K562 (cell line): ENCODE measurements around the gene ISG20L2. TPM values are rescaled to one million over a fixed set of nuclear protein-coding genes. Genes with fewer than 3 reads are reported as not detected.

ENCODE experiments used
- ATAC-seq: fragments of 200-7000 bp; cut with Tn5 transposase; 3 replicates; pipeline ENCODE4 v1.9.1; 2020; ENCODE audit warnings: moderate library complexity
- BruUV-seq: library from RNA; stranded (reverse); fragments of 400-500 nt; replicated peaks from 2 replicates; lab custom pipeline; 2021; lab: Mats Ljungman, UMichigan
- CTCF ChIA-PET: fragments of 300-600 bp; formaldehyde crosslinking; extraction: SDS; loops from one replicate; lab custom pipeline; 2021; ENCODE audit warnings: low intra/inter-chr PET ratio; lab: Yijun Ruan, JAX
- POLR2A ChIA-PET: fragments of 300-600, 350-650 bp; sonication (Branson Sonifier 250); formaldehyde crosslinking; extraction: SDS; loops from one replicate; lab custom pipeline; 2021; ENCODE audit warnings: antibody characterized with exemption, inconsistent platforms; lab: Yijun Ruan, JAX
- DNase-seq, 4 experiments: peaks; one replicate each; pipeline versions ENCODE4 v3.0.0 to v3.0.0-alpha.2; 2011 to 2018; ENCODE audit warnings: low spot score in 3 of 4, mixed read lengths in 3 of 4; ENCODE audit errors: extremely low read depth in 1 of 4
- FAIRE-seq: peaks from 2 replicates; lab custom pipeline; 2011; peaks lifted over from hg19 to GRCh38; lab: Jason Lieb, UNC
- H2AFZ ChIP-seq: 2 replicates; pipeline ENCODE4 v1.6.0; 2011; ENCODE audit warnings: low read depth, low read length, control low read depth, inconsistent platforms
- H3K27ac ChIP-seq: fragments of 200-600 bp; 3 replicates; pipeline ENCODE4 v1.8.0; 2011; ENCODE audit warnings: low read depth, mild to moderate bottlenecking, control low read depth, inconsistent platforms, low read length, moderate library complexity, mixed read lengths; ENCODE audit errors: extremely low read depth
- H3K27me3 ChIP-seq, 2 experiments: fragments of 300-600 bp in 1 of 2; 2 replicates in 1 of 2; 3 replicates in 1 of 2; pipeline versions ENCODE4 v1.6.0 to v1.8.0; 2011; ENCODE audit warnings: inconsistent platforms in 2 of 2, low read length in 2 of 2, mild to moderate bottlenecking in 1 of 2, mixed read lengths in 1 of 2, moderate library complexity in 1 of 2; ENCODE audit not compliant: control insufficient read depth in 2 of 2, insufficient read depth in 2 of 2
- H3K36me3 ChIP-seq: fragments of 300-600 bp; 3 replicates; pipeline ENCODE4 v1.8.0; 2011; ENCODE audit warnings: mild to moderate bottlenecking, low read length, inconsistent platforms; ENCODE audit not compliant: control insufficient read depth, insufficient read depth
- H3K4me1 ChIP-seq, 2 experiments: fragments of 200-600 bp in 1 of 2; replicated peaks in 1 of 2; 2 replicates in 1 of 2; 3 replicates in 1 of 2; pipeline versions ENCODE4 v1.5.1 to v1.8.0; 2011; ENCODE audit warnings: inconsistent platforms in 2 of 2, low read length in 2 of 2, mild to moderate bottlenecking in 1 of 2, mixed read lengths in 1 of 2, moderate library complexity in 1 of 2; ENCODE audit not compliant: control insufficient read depth in 2 of 2, insufficient read depth in 2 of 2
- H3K4me2 ChIP-seq: 2 replicates; pipeline ENCODE4 v1.6.1; 2011; ENCODE audit warnings: low read length, control low read depth, inconsistent platforms, mixed read lengths; ENCODE audit not compliant: insufficient read depth
- H3K4me3 ChIP-seq: fragments of 200-600 bp; sonication (generic), shearing (Covaris generic); 2 replicates; pipeline ENCODE4 v1.5.1; 2016; ENCODE audit warnings: control low read depth, inconsistent platforms
- H3K79me2 ChIP-seq: fragments of 200-600 bp; 3 replicates; pipeline ENCODE4 v1.8.0; 2011; ENCODE audit warnings: low read length, inconsistent platforms; ENCODE audit not compliant: control insufficient read depth, insufficient read depth
- H3K9ac ChIP-seq, 2 experiments: 2 replicates each; pipeline versions ENCODE4 v1.6.0 to v1.6.1; 2011; ENCODE audit warnings: low read depth in 2 of 2, low read length in 2 of 2, control low read depth in 1 of 2, inconsistent platforms in 1 of 2, mild to moderate bottlenecking in 1 of 2, mixed read lengths in 1 of 2; ENCODE audit not compliant: insufficient read depth in 1 of 2
- H3K9me1 ChIP-seq: one replicate; pipeline ENCODE4 v1.6.0; 2011; ENCODE audit warnings: inconsistent platforms, mild to moderate bottlenecking, low read length, moderate library complexity; ENCODE audit not compliant: control insufficient read depth, insufficient read depth
- H3K9me3 ChIP-seq: replicated peaks from 2 replicates; pipeline ENCODE4 v1.5.1; 2011; ENCODE audit warnings: low read depth, low read length, inconsistent platforms; ENCODE audit not compliant: control insufficient read depth, insufficient read depth
- H4K20me1 ChIP-seq: replicated peaks from 2 replicates; pipeline ENCODE4 v1.6.1; 2011; ENCODE audit warnings: low read length, inconsistent platforms, mixed read lengths; ENCODE audit not compliant: control insufficient read depth, insufficient read depth
- CTBP1 ChIP-seq: fragments of 450-650 bp; IDR thresholded peaks from 2 replicates; pipeline ENCODE4 v1.6.1; 2016; ENCODE audit warnings: borderline replicate concordance
- E2F4 ChIP-seq: sonication (generic); formaldehyde crosslinking; IDR thresholded peaks from 2 replicates; pipeline ENCODE4 v1.8.0; 2022; ENCODE audit warnings: mild to moderate bottlenecking, low read depth, missing genetic modification reagents
- ETS2 ChIP-seq: IDR thresholded peaks from 2 replicates; pipeline ENCODE4 v1.6.1; 2016; ENCODE audit warnings: borderline replicate concordance, missing genetic modification characterization, mild to moderate bottlenecking, moderate library complexity, missing compliant biosample characterization; ENCODE audit not compliant: poor library complexity, severe bottlenecking
- HCFC1 ChIP-seq: IDR thresholded peaks from 2 replicates; pipeline ENCODE4 v1.6.1; 2012; ENCODE audit warnings: low read depth, low read length, improper control_type of control experiment
- HMBOX1 ChIP-seq: sonication (generic); IDR thresholded peaks from 2 replicates; pipeline ENCODE4 v1.6.1; 2016
- HNRNPH1 ChIP-seq: fragments of 200-400 bp; formaldehyde crosslinking; optimal IDR thresholded peaks from 2 replicates; pipeline ENCODE3; 2017; ENCODE audit warnings: low read depth, mild to moderate bottlenecking, low read length, moderate library complexity
- KLF16 ChIP-seq: IDR thresholded peaks from 2 replicates; pipeline ENCODE4 v1.6.1; 2016; ENCODE audit warnings: antibody characterized with exemption
- NCOR1 ChIP-seq: fragments of 450-650 bp; IDR thresholded peaks from 2 replicates; pipeline ENCODE4 v1.6.1; 2016; ENCODE audit warnings: mild to moderate bottlenecking, moderate library complexity
- PHF8 ChIP-seq: fragments of 200-600 bp; sonication (generic); IDR thresholded peaks from 2 replicates; pipeline ENCODE4 v1.6.1; 2012; ENCODE audit warnings: mixed run types, mild to moderate bottlenecking, inconsistent platforms, low read length, moderate library complexity, borderline replicate concordance
- RBBP5 ChIP-seq: fragments of 200-600 bp; sonication (generic); IDR thresholded peaks from 2 replicates; pipeline ENCODE4 v1.6.1; 2012; ENCODE audit warnings: borderline replicate concordance, mild to moderate bottlenecking, low read length, control low read depth, inconsistent platforms; ENCODE audit not compliant: insufficient read depth, poor library complexity, severe bottlenecking
- SIX5 ChIP-seq, 2 experiments: IDR thresholded peaks; 2 replicates each; pipeline ENCODE4 v1.6.1; 2011; ENCODE audit warnings: low read length in 2 of 2, borderline replicate concordance in 1 of 2, low read depth in 1 of 2, mild to moderate bottlenecking in 1 of 2, moderate library complexity in 1 of 2; ENCODE audit not compliant: insufficient read depth in 1 of 2
- YY1 ChIP-seq, 3 experiments: IDR thresholded peaks; 2 replicates each; pipeline ENCODE4 v1.6.1; 2011; ENCODE audit warnings: low read length in 2 of 3, mild to moderate bottlenecking in 2 of 3, moderate library complexity in 2 of 3, borderline replicate concordance in 1 of 3, control low read depth in 1 of 3, low read depth in 1 of 3; ENCODE audit not compliant: insufficient read depth in 3 of 3, insufficient replicate concordance in 2 of 3, control insufficient read depth in 1 of 3, insufficient read length in 1 of 3; ENCODE audit errors: extremely low read depth in 1 of 3
- ZBTB17 ChIP-seq: fragments of 450-650 bp; formaldehyde crosslinking; IDR thresholded peaks from 2 replicates; pipeline ENCODE4 v1.4.0; 2020; ENCODE audit warnings: mild to moderate bottlenecking
- ZBTB7A ChIP-seq: IDR thresholded peaks from 2 replicates; pipeline ENCODE4 v1.6.1; 2011; ENCODE audit warnings: low read depth, mild to moderate bottlenecking, low read length, moderate library complexity, borderline replicate concordance; ENCODE audit not compliant: control insufficient read depth
- ZNF395 ChIP-seq: fragments of 200-800 bp; sonication (Bioruptor generic); IDR thresholded peaks from 2 replicates; pipeline ENCODE4 v1.6.1; 2017; ENCODE audit warnings: missing genetic modification characterization, missing compliant biosample characterization
- WGBS: fragments of 100-300 bp; shearing (Covaris generic); methylation state at CpG from one replicate; pipeline ENCODE4 v1.1.6; 2016; ENCODE audit warnings: low coverage, mixed read lengths; ENCODE audit not compliant: insufficient coverage; ENCODE audit errors: missing lambda C conversion rate; 5-methylcytosine and 5-hydroxymethylcytosine counted together
- in situ Hi-C: fragments of 300-500 bp; cut with MboI; formaldehyde crosslinking; loops from 4 replicates; pipeline ENCODE4 v1.15.0; 2018; ENCODE audit warnings: inconsistent platforms, mixed read lengths
- intact Hi-C: fragments of 100-400 bp; cut with micrococcal nuclease; formaldehyde crosslinking; loops from 2 replicates; pipeline ENCODE4 v1.14.2; 2022
- polyA plus RNA-seq, 8 experiments: library from polyadenylated mRNA; depleted of rRNA in 4 of 8; stranded (reverse) in 5 of 8; unstranded in 3 of 8; fragments of >200 nt; fragmentation: Nextera tagmentation in 2 of 8; fragmentation: Illumina TruSeq in 1 of 8; extraction: Ambion mirVana in 2 of 8; extraction: Trizol in 1 of 8; gene quantifications; 2 replicates each; pipeline versions ENCODE4 v1.2.1 to v1.2.3, GENCODE V29; 2011 to 2014; ENCODE audit warnings: inconsistent platforms in 1 of 8, missing spikeins in 1 of 8
- total RNA-seq, 7 experiments: library from RNA; depleted of rRNA in 6 of 7; stranded (reverse); fragments of >200 nt in 6 of 7; fragmentation: Illumina TruSeq in 2 of 7; extraction: Trizol in 2 of 7; gene quantifications; 2 replicates each; pipeline versions ENCODE4 v1.2.1 to v1.2.3, GENCODE V29; 2011 to 2021; ENCODE audit warnings: low replicate concordance in 1 of 7

Gene ISG20L2
- total and polyA plus RNA-seq, 9 of the 15 experiments (the other 6 are each of a cell fraction or from before 2014, with no cell fraction given), result 21.3 to 130 (median 50.3) TPM

DNA sequence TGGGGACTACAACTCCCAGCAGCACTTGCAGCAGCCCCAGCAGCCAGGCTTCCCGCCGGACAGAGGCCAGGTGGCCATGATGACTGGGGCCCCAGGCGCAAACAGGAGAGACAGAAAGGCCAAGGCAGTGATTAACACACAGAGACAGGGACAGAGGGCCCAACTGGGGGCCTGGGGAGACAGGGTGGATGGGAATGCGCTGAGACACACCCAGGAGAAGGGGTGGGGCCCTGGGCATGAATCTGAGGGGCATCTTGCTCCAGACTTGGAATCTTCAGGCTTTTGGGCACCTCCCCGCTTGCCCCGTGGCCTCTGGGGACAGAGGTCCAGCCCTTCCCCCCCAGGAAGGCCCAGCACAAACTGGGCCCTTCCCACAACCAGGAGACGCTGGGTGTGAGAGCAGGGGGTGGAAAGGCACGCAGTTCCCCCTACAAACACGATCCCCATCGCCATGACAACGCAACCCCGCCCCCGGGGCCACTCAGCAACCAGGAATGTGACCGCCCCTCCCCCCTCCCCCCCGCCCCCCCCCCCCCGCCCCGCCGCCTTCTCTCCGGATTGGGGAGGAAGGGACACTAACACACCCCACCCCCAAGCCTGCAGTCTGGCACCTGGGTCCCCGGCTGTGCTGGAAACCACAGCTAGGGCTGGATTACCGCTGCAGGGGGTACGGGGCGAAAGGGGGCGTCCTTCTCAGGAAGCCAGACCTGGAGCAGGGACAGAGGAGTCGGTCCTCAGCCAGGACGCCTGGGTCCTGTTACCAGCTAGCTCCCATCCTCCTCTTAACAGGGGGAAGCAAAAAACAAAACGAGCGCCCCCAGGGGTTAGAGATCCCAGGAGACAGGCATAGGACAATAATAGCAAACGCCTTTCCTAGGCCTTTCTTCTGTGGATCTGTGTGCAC, 18.4 kb upstream of the ISG20L2 start:
- FAIRE-seq, result no peak
- Histone ChIP-seq H3K4me3 (peak overlapping the region; percentile 95), H3K4me1 (peaks cover 39 to 50% of the 10 kb centered on the region in 2 experiments), H3K9me1 (no peaks in the 10 kb centered on the region), H3K27ac (peak overlapping the region; percentile 97), H4K20me1 (peaks cover 26% of the 10 kb centered on the region), H3K36me3 (peaks cover 72% of the 10 kb centered on the region), H3K4me2 (peak overlapping the region; percentile 97), H2AFZ (no peak overlapping the region; the same call in 1 of the 2 replicates), H3K9me3 (no peaks in the 10 kb centered on the region), H3K79me2 (peaks cover 81% of the 10 kb centered on the region), H3K27me3 (no peaks in the 10 kb centered on the region), H3K9ac (peak overlapping the region; percentile 94 to 96)
- WGBS, result 2% methylated on average over 17 of the region's 29 CpGs
- in situ Hi-C loops, result loop anchor here (25.0 kb wide), 1 partner anchor 1435 kb away; the partner anchor contains the start of genes FDPS, PKLR and RUSC1
- DNase-seq, result peak; percentile 85 to 92 (median 88)
- ChIA-PET POLR2A (interaction anchor here (0.6 to 1.7 kb wide), 5 partner anchors 16 to 149 kb away, joined by 3 to 4 read pairs (median 3); partner anchors contain the start of gene PRCC), CTCF (no interaction called here)
- peak; percentile 56 for ATAC-seq
- intact Hi-C loops, result no loop called here
- BruUV-seq, result no TSS peak
- TF ChIP-seq E2F4 (CRISPR knock-in tag) (0 out of 2 replicates have a peak, but pooled peaks have one; percentile 18), HMBOX1 (no peak), RBBP5 (peak; percentile 52), ZBTB17 (CRISPR knock-in tag) (peak; percentile 52; the same call in 1 of the 2 replicates), HCFC1 (peak; percentile 79), KLF16 (no peak), ETS2 (tag) (no peak), YY1 (IDR thresholded peaks at IDR 0.05; ENCODE audit: borderline replicate concordance in 1 of 3, control insufficient read depth in 1 of 3, extremely low read depth in 1 of 3, insufficient read depth in 3 of 3, insufficient read length in 1 of 3, insufficient replicate concordance in 2 of 3, low read depth in 1 of 3, low read length in 2 of 3) (peak; percentile 46 to 92 (median 83)), NCOR1 (peak; percentile 32; the same call in 1 of the 2 replicates), HNRNPH1 (no peak), CTBP1 (no peak), ZBTB7A (peak; percentile 64; the same call in 1 of the 2 replicates), ZNF395 (CRISPR knock-in tag) (peak; percentile 63; the same call in 1 of the 2 replicates), SIX5 (IDR thresholded peaks at IDR 0.05; ENCODE audit: borderline replicate concordance in 1 of 2, insufficient read depth in 1 of 2, low read depth in 1 of 2, low read length in 2 of 2) (peak; percentile 33 to 51; a peak in 2 of 4 replicates), PHF8 (peak; percentile 44; the same call in 1 of the 2 replicates)
